Prostate gland (tissue), 2 donors: ENCODE measurements around the gene IL32.

Experiments used
- POLR2A ChIP-seq: fragments of 450-650 bp; IDR thresholded peaks from one replicate; pipeline ENCODE4 v1.6.1; 2016; ENCODE audit warnings: antibody characterized with exemption, mild to moderate bottlenecking
- POLR2AphosphoS5 ChIP-seq: sonication (generic); formaldehyde crosslinking; IDR thresholded peaks from one replicate; pipeline ENCODE4 v1.6.1; 2017; ENCODE audit warnings: antibody characterized with exemption
- TF ChIP-seq, protein P1 (sequence below), 4 experiments: fragments of 200-600 bp in 2 of 4; fragments of 450-650 bp in 2 of 4; sonication (generic) in 2 of 4; IDR thresholded peaks; 1 replicate in 3 of 4; 2 replicates in 1 of 4; pipeline ENCODE4 v1.5.1; 2016 to 2019; ENCODE audit warnings: antibody characterized with exemption in 4 of 4, mild to moderate bottlenecking in 2 of 4, moderate library complexity in 2 of 4

DNA sequence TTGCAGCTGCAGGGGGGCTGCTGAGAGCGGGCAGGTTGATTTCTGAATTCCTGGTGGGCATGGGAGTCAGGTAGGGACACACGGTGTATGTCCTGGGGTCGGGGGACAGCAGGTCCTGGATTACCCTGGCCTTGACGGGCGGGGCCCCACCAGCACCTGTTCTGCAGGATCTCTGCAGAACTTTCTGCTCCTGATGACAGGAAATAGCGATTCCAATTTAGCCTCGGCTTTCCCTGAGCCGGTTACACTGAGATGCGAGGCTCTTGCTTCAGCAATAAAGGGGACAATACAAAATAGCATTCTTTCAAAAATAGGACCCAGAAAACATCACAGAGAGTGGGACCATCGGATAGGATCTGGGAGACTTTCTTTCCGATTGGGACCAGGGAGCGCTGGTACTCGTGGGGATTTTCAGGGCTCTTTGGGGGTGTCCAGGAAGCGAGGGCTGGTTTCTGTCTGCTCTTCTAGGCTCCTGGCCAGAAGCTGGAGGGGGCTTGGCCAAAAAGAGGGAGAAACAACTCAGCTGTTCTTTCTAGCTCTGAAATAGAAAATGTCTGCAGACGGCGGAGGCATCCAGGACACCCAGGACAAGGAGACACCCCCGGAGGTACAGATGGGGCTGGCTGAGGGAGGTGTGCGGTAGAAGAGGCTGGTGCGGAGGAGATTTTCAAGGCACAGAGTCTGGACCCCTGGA, 47.6 kb downstream of the IL32 start:
- TF ChIP-seq, protein P1, sequence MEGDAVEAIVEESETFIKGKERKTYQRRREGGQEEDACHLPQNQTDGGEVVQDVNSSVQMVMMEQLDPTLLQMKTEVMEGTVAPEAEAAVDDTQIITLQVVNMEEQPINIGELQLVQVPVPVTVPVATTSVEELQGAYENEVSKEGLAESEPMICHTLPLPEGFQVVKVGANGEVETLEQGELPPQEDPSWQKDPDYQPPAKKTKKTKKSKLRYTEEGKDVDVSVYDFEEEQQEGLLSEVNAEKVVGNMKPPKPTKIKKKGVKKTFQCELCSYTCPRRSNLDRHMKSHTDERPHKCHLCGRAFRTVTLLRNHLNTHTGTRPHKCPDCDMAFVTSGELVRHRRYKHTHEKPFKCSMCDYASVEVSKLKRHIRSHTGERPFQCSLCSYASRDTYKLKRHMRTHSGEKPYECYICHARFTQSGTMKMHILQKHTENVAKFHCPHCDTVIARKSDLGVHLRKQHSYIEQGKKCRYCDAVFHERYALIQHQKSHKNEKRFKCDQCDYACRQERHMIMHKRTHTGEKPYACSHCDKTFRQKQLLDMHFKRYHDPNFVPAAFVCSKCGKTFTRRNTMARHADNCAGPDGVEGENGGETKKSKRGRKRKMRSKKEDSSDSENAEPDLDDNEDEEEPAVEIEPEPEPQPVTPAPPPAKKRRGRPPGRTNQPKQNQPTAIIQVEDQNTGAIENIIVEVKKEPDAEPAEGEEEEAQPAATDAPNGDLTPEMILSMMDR (IDR thresholded peaks at IDR 0.05) = no peak
- TF ChIP-seq POLR2A (no peak), POLR2AphosphoS5 (no peak)
